ENCODE data around the gene VPS45.

GRCh38 chr1:150155413-150156071, 88.0 kb downstream of the VPS45 start:
- TF ChIP-seq POLR2A (IDR thresholded peaks at IDR 0.05; ENCODE audit: low read depth, low read length) (0 out of 2 replicates have a peak, but pooled peaks have one; percentile 24), CTCF (conservative IDR thresholded peaks at IDR 0.05; ENCODE audit: low read depth, low read length) (no peak), MAFK (IDR thresholded peaks at IDR 0.05; ENCODE audit: low read depth, low read length) (no peak), RCOR1 (IDR thresholded peaks at IDR 0.05; ENCODE audit: insufficient replicate concordance, low read length) (no peak), SMC3 (IDR thresholded peaks at IDR 0.05; ENCODE audit: low read depth, low read length) (no peak), NFE2L2 (IDR thresholded peaks at IDR 0.05; ENCODE audit: low read depth, low read length) (no peak), MAZ (IDR thresholded peaks at IDR 0.05; ENCODE audit: borderline replicate concordance, low read depth, low read length) (no peak), CHD1 (IDR thresholded peaks at IDR 0.05; ENCODE audit: low read depth, low read length) (no peak), FOS (IDR thresholded peaks at IDR 0.05; ENCODE audit: low read depth, low read length) (no peak)
